NT2/D1 (cell line): ENCODE data around the gene GAREM1.

Experiments
- DNase-seq: peaks from one replicate; pipeline ENCODE4 v3.0.0-alpha.2; 2011; ENCODE audit warnings: low read depth, low spot score
- H3K27me3 ChIP-seq: 2 replicates; pipeline ENCODE4 v1.6.0; 2011; ENCODE audit warnings: mild to moderate bottlenecking; ENCODE audit not compliant: insufficient read length, insufficient read depth
- H3K36me3 ChIP-seq: 2 replicates; pipeline ENCODE4 v1.6.1; 2011; ENCODE audit warnings: mild to moderate bottlenecking, low read length, mixed read lengths; ENCODE audit not compliant: insufficient read depth, insufficient read length
- H3K4me1 ChIP-seq: 2 replicates; pipeline ENCODE4 v1.5.1; 2011; ENCODE audit not compliant: insufficient read depth, insufficient read length
- H3K4me3 ChIP-seq: 2 replicates; pipeline ENCODE4 v1.5.1; 2011; ENCODE audit warnings: low read depth; ENCODE audit not compliant: insufficient read length
- H3K9ac ChIP-seq: 2 replicates; pipeline ENCODE4 v1.6.0; 2011; ENCODE audit warnings: low read depth; ENCODE audit not compliant: insufficient read length
- H3K9me3 ChIP-seq: 2 replicates; pipeline ENCODE4 v1.5.1; 2011; ENCODE audit warnings: mild to moderate bottlenecking, low read length; ENCODE audit not compliant: insufficient read depth
- SUZ12 ChIP-seq: IDR thresholded peaks from 2 replicates; pipeline ENCODE4 v1.6.1; 2011; ENCODE audit not compliant: insufficient read length, insufficient read depth; ENCODE audit errors: extremely low read depth
- YY1 ChIP-seq: IDR thresholded peaks from 2 replicates; pipeline ENCODE4 v1.6.1; 2011; ENCODE audit not compliant: insufficient read length, insufficient read depth
- ZNF274 ChIP-seq: IDR thresholded peaks from 2 replicates; pipeline ENCODE4 v1.6.1; 2011; ENCODE audit warnings: mild to moderate bottlenecking, low read depth, low read length

GAREM1 gene

GRCh38 chr18:32380559-32380958, 90.1 kb downstream of the GAREM1 start:
- no peaks in the 10 kb centered on the region for H3K9me3 ChIP-seq
- no peaks in the 10 kb centered on the region for H3K27me3 ChIP-seq
- no peak overlapping the region for H3K4me3 ChIP-seq
- no peaks in the 10 kb centered on the region for H3K4me1 ChIP-seq
- no peaks in the 10 kb centered on the region for H3K36me3 ChIP-seq
- no peak for DNase-seq
- no peak overlapping the region for H3K9ac ChIP-seq
- TF ChIP-seq YY1 = no peak
- no peak for TF ChIP-seq ZNF274
- TF ChIP-seq SUZ12 = no peak

GRCh38 chr18:32379891-32380290, 90.8 kb downstream of the GAREM1 start:
- Histone ChIP-seq H3K36me3 (no peaks in the 10 kb centered on the region), H3K9me3 (no peaks in the 10 kb centered on the region), H3K27me3 (no peaks in the 10 kb centered on the region), H3K4me3 (no peak overlapping the region), H3K4me1 (no peaks in the 10 kb centered on the region), H3K9ac (no peak overlapping the region)
- DNase-seq = no peak
- TF ChIP-seq YY1 (no peak), SUZ12 (no peak), ZNF274 (no peak)

- DNase-seq = no peak
Measured at GRCh38 chr18:32378705-32379104, 92.0 kb downstream of the GAREM1 start.

GRCh38 chr18:32373995-32374394, 96.7 kb downstream of the GAREM1 start:
- no peak for TF ChIP-seq SUZ12
- no peak for TF ChIP-seq YY1
- TF ChIP-seq ZNF274 = no peak
- DNase-seq = no peak
- H3K9me3 ChIP-seq = no peaks in the 10 kb centered on the region

More at GRCh38 chr18:32378705-32379104, 92.0 kb downstream of the GAREM1 start:
- TF ChIP-seq YY1 (no peak), SUZ12 (no peak), ZNF274 (no peak)
- no peaks in the 10 kb centered on the region for H3K9me3 ChIP-seq
- H3K27me3 ChIP-seq = no peaks in the 10 kb centered on the region
- no peaks in the 10 kb centered on the region for H3K36me3 ChIP-seq
- no peak overlapping the region for H3K4me3 ChIP-seq
- no peaks in the 10 kb centered on the region for H3K4me1 ChIP-seq
- H3K9ac ChIP-seq = no peak overlapping the region

GRCh38 chr18:32373505-32373904, 97.2 kb downstream of the GAREM1 start:
- no peak for TF ChIP-seq ZNF274
- no peak for TF ChIP-seq YY1
- no peak for TF ChIP-seq SUZ12
- no peaks in the 10 kb centered on the region for H3K9me3 ChIP-seq
- H3K4me1 ChIP-seq = no peaks in the 10 kb centered on the region
- no peaks in the 10 kb centered on the region for H3K27me3 ChIP-seq
- DNase-seq = no peak
- H3K9ac ChIP-seq = no peak overlapping the region
- no peak overlapping the region for H3K4me3 ChIP-seq
- H3K36me3 ChIP-seq = no peaks in the 10 kb centered on the region

More at GRCh38 chr18:32373995-32374394, 96.7 kb downstream of the GAREM1 start:
- Histone ChIP-seq H3K4me3 (no peak overlapping the region), H3K27me3 (no peaks in the 10 kb centered on the region), H3K36me3 (no peaks in the 10 kb centered on the region), H3K4me1 (no peaks in the 10 kb centered on the region), H3K9ac (no peak overlapping the region)

- no peak overlapping the region for H3K9ac ChIP-seq
- H3K27me3 ChIP-seq = no peaks in the 10 kb centered on the region
- no peaks in the 10 kb centered on the region for H3K9me3 ChIP-seq
- H3K4me1 ChIP-seq = no peaks in the 10 kb centered on the region
- no peak for DNase-seq
- H3K36me3 ChIP-seq = no peaks in the 10 kb centered on the region
- TF ChIP-seq ZNF274 (no peak), YY1 (no peak), SUZ12 (no peak)
- no peak overlapping the region for H3K4me3 ChIP-seq
Measured at GRCh38 chr18:32372381-32373061, 98.2 kb downstream of the GAREM1 start.

GRCh38 chr18:32372047-32372380, 98.7 kb downstream of the GAREM1 start:
- Histone ChIP-seq H3K36me3 (no peaks in the 10 kb centered on the region), H3K27me3 (no peaks in the 10 kb centered on the region), H3K4me1 (no peaks in the 10 kb centered on the region), H3K9me3 (no peaks in the 10 kb centered on the region), H3K9ac (no peak overlapping the region), H3K4me3 (no peak overlapping the region)
- TF ChIP-seq SUZ12 = no peak
- DNase-seq = no peak

GRCh38 chr18:32371384-32371783, 99.3 kb downstream of the GAREM1 start:
- Histone ChIP-seq H3K9ac (no peak overlapping the region), H3K27me3 (no peaks in the 10 kb centered on the region), H3K4me1 (no peaks in the 10 kb centered on the region), H3K4me3 (no peak overlapping the region), H3K9me3 (no peaks in the 10 kb centered on the region), H3K36me3 (no peaks in the 10 kb centered on the region)
- no peak for DNase-seq
- TF ChIP-seq YY1 = no peak
- no peak for TF ChIP-seq ZNF274
- no peak for TF ChIP-seq SUZ12
